ENCODE results near the gene CRY2. TPM values are rescaled to one million over a fixed set of nuclear protein-coding genes. Genes with fewer than 3 reads are reported as not detected.
"Not testable (repeated sequence)": the region's sequence is repeated elsewhere in the genome, so short reads cannot be mapped to it uniquely, and the experiment has no call there.

Gene CRY2
- polyA plus RNA-seq, 2 donors: 5.9 to 6.8 TPM

- Histone ChIP-seq H3K4me1 (ENCODE audit: control insufficient read depth in 2 of 2, insufficient read depth in 2 of 2, low read length in 1 of 2) (peaks cover 0 to 7% of the 10 kb centered on the region in 2 donors), H3K9me3 (ENCODE audit: control insufficient read depth in 2 of 2, insufficient read depth in 1 of 2, low read depth in 1 of 2, low read length in 1 of 2) (no peaks in the 10 kb centered on the region), H3K36me3 (ENCODE audit: control insufficient read depth in 2 of 2, insufficient read depth in 2 of 2, low read length in 1 of 2) (peaks cover 0 to 35% of the 10 kb centered on the region in 2 donors), H3K27me3 (ENCODE audit: control insufficient read depth in 1 of 2, insufficient read depth in 2 of 2, low read length in 2 of 2) (no peaks in the 10 kb centered on the region), H3K27ac (ENCODE audit: low read depth in 2 of 2, low read length in 1 of 2) (no peak overlapping the region), H3K4me3 (ENCODE audit: low read depth in 1 of 2, low read length in 2 of 2) (no peak overlapping the region)
- WGBS, 2 donors: 85 to 89% methylated on average over 8 of the region's 8 CpGs
Measured at GRCh38 chr11:45811571-45812290, 35.5 kb upstream of the CRY2 start.

GRCh38 chr11:45812581-45813548, 34.4 kb upstream of the CRY2 start:
- Histone ChIP-seq H3K27ac (ENCODE audit: low read depth in 2 of 2, low read length in 1 of 2) (no peak overlapping the region), H3K4me3 (ENCODE audit: low read depth in 1 of 2, low read length in 2 of 2) (no peak overlapping the region), H3K9me3 (ENCODE audit: control insufficient read depth in 2 of 2, insufficient read depth in 1 of 2, low read depth in 1 of 2, low read length in 1 of 2) (no peaks in the 10 kb centered on the region), H3K4me1 (ENCODE audit: control insufficient read depth in 2 of 2, insufficient read depth in 2 of 2, low read length in 1 of 2) (no peaks in the 10 kb centered on the region), H3K36me3 (ENCODE audit: control insufficient read depth in 2 of 2, insufficient read depth in 2 of 2, low read length in 1 of 2) (peaks cover 0 to 25% of the 10 kb centered on the region in 2 donors), H3K27me3 (ENCODE audit: control insufficient read depth in 1 of 2, insufficient read depth in 2 of 2, low read length in 2 of 2) (no peaks in the 10 kb centered on the region)
- WGBS, 2 donors: 78 to 80% methylated on average over 7 of the region's 7 CpGs

- Histone ChIP-seq H3K4me1 (ENCODE audit: control insufficient read depth in 2 of 2, insufficient read depth in 2 of 2, low read length in 1 of 2) (no peaks in the 10 kb centered on the region), H3K27me3 (ENCODE audit: control insufficient read depth in 1 of 2, insufficient read depth in 2 of 2, low read length in 2 of 2) (no peaks in the 10 kb centered on the region), H3K36me3 (ENCODE audit: control insufficient read depth in 2 of 2, insufficient read depth in 2 of 2, low read length in 1 of 2) (peaks cover 0 to 10% of the 10 kb centered on the region in 2 donors), H3K9me3 (ENCODE audit: control insufficient read depth in 2 of 2, insufficient read depth in 1 of 2, low read depth in 1 of 2, low read length in 1 of 2) (no peaks in the 10 kb centered on the region), H3K27ac (ENCODE audit: low read depth in 2 of 2, low read length in 1 of 2) (no peak overlapping the region), H3K4me3 (ENCODE audit: low read depth in 1 of 2, low read length in 2 of 2) (no peak overlapping the region)
- 87% methylated on average over 3 of the region's 3 CpGs for WGBS, 2 donors
Measured at GRCh38 chr11:45815747-45816146, 31.5 kb upstream of the CRY2 start.

GRCh38 chr11:45816614-45817013, 30.7 kb upstream of the CRY2 start:
- no peaks in the 10 kb centered on the region for H3K4me1 ChIP-seq (ENCODE audit: control insufficient read depth in 2 of 2, insufficient read depth in 2 of 2, low read length in 1 of 2)
- WGBS, 2 donors: 42 to 49% methylated on average over 3 of the region's 3 CpGs

GRCh38 chr11:45817191-45817590, 30.1 kb upstream of the CRY2 start:
- Histone ChIP-seq H3K4me1 (ENCODE audit: control insufficient read depth in 2 of 2, insufficient read depth in 2 of 2, low read length in 1 of 2) (no peaks in the 10 kb centered on the region), H3K27ac (ENCODE audit: low read depth in 2 of 2, low read length in 1 of 2) (no peak overlapping the region), H3K9me3 (ENCODE audit: control insufficient read depth in 2 of 2, insufficient read depth in 1 of 2, low read depth in 1 of 2, low read length in 1 of 2) (no peaks in the 10 kb centered on the region), H3K4me3 (ENCODE audit: low read depth in 1 of 2, low read length in 2 of 2) (no peak overlapping the region), H3K36me3 (ENCODE audit: control insufficient read depth in 2 of 2, insufficient read depth in 2 of 2, low read length in 1 of 2) (no peaks in the 10 kb centered on the region), H3K27me3 (ENCODE audit: control insufficient read depth in 1 of 2, insufficient read depth in 2 of 2, low read length in 2 of 2) (no peaks in the 10 kb centered on the region)
- WGBS, 2 donors: 93 to 96% methylated on average over 7 of the region's 7 CpGs

More at GRCh38 chr11:45816614-45817013, 30.7 kb upstream of the CRY2 start:
- peaks cover 0 to 2% of the 10 kb centered on the region in 2 donors for H3K36me3 ChIP-seq (ENCODE audit: control insufficient read depth in 2 of 2, insufficient read depth in 2 of 2, low read length in 1 of 2)
- no peak overlapping the region for H3K27ac ChIP-seq (ENCODE audit: low read depth in 2 of 2, low read length in 1 of 2)
- no peaks in the 10 kb centered on the region for H3K27me3 ChIP-seq (ENCODE audit: control insufficient read depth in 1 of 2, insufficient read depth in 2 of 2, low read length in 2 of 2)
- H3K4me3 ChIP-seq (ENCODE audit: low read depth in 1 of 2, low read length in 2 of 2): no peak overlapping the region
- H3K9me3 ChIP-seq (ENCODE audit: control insufficient read depth in 2 of 2, insufficient read depth in 1 of 2, low read depth in 1 of 2, low read length in 1 of 2): no peaks in the 10 kb centered on the region

GRCh38 chr11:45818961-45819605, 28.2 kb upstream of the CRY2 start:
- WGBS, 2 donors: 83 to 94% methylated on average over 6 of the region's 6 CpGs
- H3K4me1 ChIP-seq (ENCODE audit: control insufficient read depth in 2 of 2, insufficient read depth in 2 of 2, low read length in 1 of 2): no peaks in the 10 kb centered on the region

GRCh38 chr11:45820211-45820857, 26.9 kb upstream of the CRY2 start:
- H3K9me3 ChIP-seq (ENCODE audit: control insufficient read depth in 2 of 2, insufficient read depth in 1 of 2, low read depth in 1 of 2, low read length in 1 of 2): no peaks in the 10 kb centered on the region

More at GRCh38 chr11:45818961-45819605, 28.2 kb upstream of the CRY2 start:
- Histone ChIP-seq H3K27ac (ENCODE audit: low read depth in 2 of 2, low read length in 1 of 2) (no peak overlapping the region), H3K27me3 (ENCODE audit: control insufficient read depth in 1 of 2, insufficient read depth in 2 of 2, low read length in 2 of 2) (no peaks in the 10 kb centered on the region), H3K4me3 (ENCODE audit: low read depth in 1 of 2, low read length in 2 of 2) (no peak overlapping the region), H3K9me3 (ENCODE audit: control insufficient read depth in 2 of 2, insufficient read depth in 1 of 2, low read depth in 1 of 2, low read length in 1 of 2) (no peaks in the 10 kb centered on the region), H3K36me3 (ENCODE audit: control insufficient read depth in 2 of 2, insufficient read depth in 2 of 2, low read length in 1 of 2) (no peaks in the 10 kb centered on the region)

GRCh38 chr11:45826492-45826891, 20.8 kb upstream of the CRY2 start:
- WGBS, 2 donors: 38 to 44% methylated on average over 7 of the region's 7 CpGs
- H3K4me3 ChIP-seq (ENCODE audit: low read depth in 1 of 2, low read length in 2 of 2); H3K27ac ChIP-seq (ENCODE audit: low read depth in 2 of 2, low read length in 1 of 2); H3K9me3 ChIP-seq (ENCODE audit: control insufficient read depth in 2 of 2, insufficient read depth in 1 of 2, low read depth in 1 of 2, low read length in 1 of 2); H3K4me1 ChIP-seq (ENCODE audit: control insufficient read depth in 2 of 2, insufficient read depth in 2 of 2, low read length in 1 of 2); H3K36me3 ChIP-seq (ENCODE audit: control insufficient read depth in 2 of 2, insufficient read depth in 2 of 2, low read length in 1 of 2); H3K27me3 ChIP-seq (ENCODE audit: control insufficient read depth in 1 of 2, insufficient read depth in 2 of 2, low read length in 2 of 2): not testable (repeated sequence)

More at GRCh38 chr11:45820211-45820857, 26.9 kb upstream of the CRY2 start:
- Histone ChIP-seq H3K4me3 (ENCODE audit: low read depth in 1 of 2, low read length in 2 of 2) (no peak overlapping the region), H3K27ac (ENCODE audit: low read depth in 2 of 2, low read length in 1 of 2) (no peak overlapping the region), H3K27me3 (ENCODE audit: control insufficient read depth in 1 of 2, insufficient read depth in 2 of 2, low read length in 2 of 2) (no peaks in the 10 kb centered on the region), H3K4me1 (ENCODE audit: control insufficient read depth in 2 of 2, insufficient read depth in 2 of 2, low read length in 1 of 2) (no peaks in the 10 kb centered on the region), H3K36me3 (ENCODE audit: control insufficient read depth in 2 of 2, insufficient read depth in 2 of 2, low read length in 1 of 2) (no peaks in the 10 kb centered on the region)
- 90% methylated on average over 5 of the region's 5 CpGs for WGBS, 2 donors

- Histone ChIP-seq H3K36me3 (ENCODE audit: control insufficient read depth in 2 of 2, insufficient read depth in 2 of 2, low read length in 1 of 2) (no peaks in the 10 kb centered on the region), H3K27ac (ENCODE audit: low read depth in 2 of 2, low read length in 1 of 2) (no peak overlapping the region), H3K27me3 (ENCODE audit: control insufficient read depth in 1 of 2, insufficient read depth in 2 of 2, low read length in 2 of 2) (no peaks in the 10 kb centered on the region), H3K4me3 (ENCODE audit: low read depth in 1 of 2, low read length in 2 of 2) (no peak overlapping the region), H3K4me1 (ENCODE audit: control insufficient read depth in 2 of 2, insufficient read depth in 2 of 2, low read length in 1 of 2) (no peaks in the 10 kb centered on the region), H3K9me3 (ENCODE audit: control insufficient read depth in 2 of 2, insufficient read depth in 1 of 2, low read depth in 1 of 2, low read length in 1 of 2) (no peaks in the 10 kb centered on the region)
- 89 to 92% methylated on average over 4 of the region's 4 CpGs for WGBS, 2 donors
Measured at GRCh38 chr11:45827123-45827522, 20.2 kb upstream of the CRY2 start.

Measured in esophagus (tissue), 2 donors.